ENCODE results near the gene EIF3F. TPM values are rescaled to one million over a fixed set of nuclear protein-coding genes. Genes with fewer than 3 reads are reported as not detected.
A peak's percentile ranks its signal among the peaks of the same experiment; 100 is the strongest.

The EIF3F gene
- total and polyA plus RNA-seq, 9 of the 15 experiments (the other 6 are each of a cell fraction or from before 2014, with no cell fraction given) = 50.1 to 259 (median 135) TPM

DNA sequence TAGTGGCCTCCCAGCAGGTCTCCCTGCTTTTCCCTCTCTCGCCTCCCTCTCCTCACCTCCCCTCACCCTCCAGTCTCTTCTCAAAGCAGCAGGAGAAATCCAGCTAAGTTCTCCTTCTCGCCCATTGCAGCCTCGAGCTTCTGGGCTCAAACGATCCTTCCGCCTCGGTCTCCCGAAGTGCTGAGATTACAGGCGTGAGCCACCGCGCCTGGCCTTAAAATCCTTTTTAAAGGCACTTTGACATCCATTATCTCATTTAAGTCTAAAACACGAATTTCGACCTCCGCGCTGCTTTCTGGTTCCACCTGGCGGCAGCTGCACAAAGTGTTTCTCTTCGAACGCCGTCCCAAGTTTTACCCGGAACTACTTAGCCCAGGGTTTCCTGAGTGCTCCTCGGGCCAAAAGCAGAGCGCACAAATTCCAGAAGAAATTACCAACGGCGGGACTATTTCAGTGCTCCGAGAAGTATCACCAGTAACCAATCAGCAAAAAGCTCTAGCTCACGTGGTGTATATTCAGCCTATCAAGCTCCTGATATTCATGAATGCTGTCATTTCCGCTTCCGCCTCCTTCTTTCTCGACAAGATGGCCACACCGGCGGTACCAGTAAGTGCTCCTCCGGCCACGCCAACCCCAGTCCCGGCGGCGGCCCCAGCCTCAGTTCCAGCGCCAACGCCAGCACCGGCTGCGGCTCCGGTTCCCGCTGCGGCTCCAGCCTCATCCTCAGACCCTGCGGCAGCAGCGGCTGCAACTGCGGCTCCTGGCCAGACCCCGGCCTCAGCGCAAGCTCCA lies at the start of gene EIF3F (continued):
- TF ChIP-seq CREB1 (IDR thresholded peaks at IDR 0.05) (peak; percentile 56; the same call in 1 of the 2 replicates), CREB1 (CRISPR knock-in tag; IDR thresholded peaks at IDR 0.05) (peak; percentile 65; the same call in 1 of the 2 replicates), ZNF445 (CRISPR knock-in tag; IDR thresholded peaks at IDR 0.05; ENCODE audit: low read depth) (no peak), ZNF165 (CRISPR knock-in tag; IDR thresholded peaks at IDR 0.05; ENCODE audit: borderline replicate concordance) (no peak), MBD2 (IDR thresholded peaks at IDR 0.05; ENCODE audit: borderline replicate concordance, low read depth) (peak; percentile 73), NCOA1 (IDR thresholded peaks at IDR 0.05; ENCODE audit: low read depth) (peak; percentile 98), CUX1 (CRISPR knock-in tag; IDR thresholded peaks at IDR 0.05) (no peak), SRF (CRISPR knock-in tag; IDR thresholded peaks at IDR 0.05) (peak in 1 of 2 experiments; percentile 63; a peak in 1 of 4 replicates), NR3C1 (CRISPR knock-in tag; IDR thresholded peaks at IDR 0.05) (no peak), FOXK2 (conservative IDR thresholded peaks at IDR 0.05 in 1 of 2, IDR thresholded peaks at IDR 0.05 in 1 of 2; ENCODE audit: low read depth in 2 of 2) (peak; percentile 90 to 91)
- TF ChIP-seq, protein P1, sequence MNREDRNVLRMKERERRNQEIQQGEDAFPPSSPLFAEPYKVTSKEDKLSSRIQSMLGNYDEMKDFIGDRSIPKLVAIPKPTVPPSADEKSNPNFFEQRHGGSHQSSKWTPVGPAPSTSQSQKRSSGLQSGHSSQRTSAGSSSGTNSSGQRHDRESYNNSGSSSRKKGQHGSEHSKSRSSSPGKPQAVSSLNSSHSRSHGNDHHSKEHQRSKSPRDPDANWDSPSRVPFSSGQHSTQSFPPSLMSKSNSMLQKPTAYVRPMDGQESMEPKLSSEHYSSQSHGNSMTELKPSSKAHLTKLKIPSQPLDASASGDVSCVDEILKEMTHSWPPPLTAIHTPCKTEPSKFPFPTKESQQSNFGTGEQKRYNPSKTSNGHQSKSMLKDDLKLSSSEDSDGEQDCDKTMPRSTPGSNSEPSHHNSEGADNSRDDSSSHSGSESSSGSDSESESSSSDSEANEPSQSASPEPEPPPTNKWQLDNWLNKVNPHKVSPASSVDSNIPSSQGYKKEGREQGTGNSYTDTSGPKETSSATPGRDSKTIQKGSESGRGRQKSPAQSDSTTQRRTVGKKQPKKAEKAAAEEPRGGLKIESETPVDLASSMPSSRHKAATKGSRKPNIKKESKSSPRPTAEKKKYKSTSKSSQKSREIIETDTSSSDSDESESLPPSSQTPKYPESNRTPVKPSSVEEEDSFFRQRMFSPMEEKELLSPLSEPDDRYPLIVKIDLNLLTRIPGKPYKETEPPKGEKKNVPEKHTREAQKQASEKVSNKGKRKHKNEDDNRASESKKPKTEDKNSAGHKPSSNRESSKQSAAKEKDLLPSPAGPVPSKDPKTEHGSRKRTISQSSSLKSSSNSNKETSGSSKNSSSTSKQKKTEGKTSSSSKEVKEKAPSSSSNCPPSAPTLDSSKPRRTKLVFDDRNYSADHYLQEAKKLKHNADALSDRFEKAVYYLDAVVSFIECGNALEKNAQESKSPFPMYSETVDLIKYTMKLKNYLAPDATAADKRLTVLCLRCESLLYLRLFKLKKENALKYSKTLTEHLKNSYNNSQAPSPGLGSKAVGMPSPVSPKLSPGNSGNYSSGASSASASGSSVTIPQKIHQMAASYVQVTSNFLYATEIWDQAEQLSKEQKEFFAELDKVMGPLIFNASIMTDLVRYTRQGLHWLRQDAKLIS (CRISPR knock-in tag; IDR thresholded peaks at IDR 0.05) = no peak; the same call in 1 of the 2 replicates
- TF ChIP-seq, protein P2, sequence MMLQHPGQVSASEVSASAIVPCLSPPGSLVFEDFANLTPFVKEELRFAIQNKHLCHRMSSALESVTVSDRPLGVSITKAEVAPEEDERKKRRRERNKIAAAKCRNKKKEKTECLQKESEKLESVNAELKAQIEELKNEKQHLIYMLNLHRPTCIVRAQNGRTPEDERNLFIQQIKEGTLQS (IDR thresholded peaks at IDR 0.05) = peak; percentile 86
- TF ChIP-seq, protein P2 (CRISPR knock-in tag; conservative IDR thresholded peaks at IDR 0.05) = peak; percentile 41; the same call in 1 of the 2 replicates
- TF ChIP-seq, protein P3, sequence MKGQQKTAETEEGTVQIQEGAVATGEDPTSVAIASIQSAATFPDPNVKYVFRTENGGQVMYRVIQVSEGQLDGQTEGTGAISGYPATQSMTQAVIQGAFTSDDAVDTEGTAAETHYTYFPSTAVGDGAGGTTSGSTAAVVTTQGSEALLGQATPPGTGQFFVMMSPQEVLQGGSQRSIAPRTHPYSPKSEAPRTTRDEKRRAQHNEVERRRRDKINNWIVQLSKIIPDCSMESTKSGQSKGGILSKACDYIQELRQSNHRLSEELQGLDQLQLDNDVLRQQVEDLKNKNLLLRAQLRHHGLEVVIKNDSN (CRISPR knock-in tag; IDR thresholded peaks at IDR 0.05) = peak; percentile 96
- TF ChIP-seq, protein P4, sequence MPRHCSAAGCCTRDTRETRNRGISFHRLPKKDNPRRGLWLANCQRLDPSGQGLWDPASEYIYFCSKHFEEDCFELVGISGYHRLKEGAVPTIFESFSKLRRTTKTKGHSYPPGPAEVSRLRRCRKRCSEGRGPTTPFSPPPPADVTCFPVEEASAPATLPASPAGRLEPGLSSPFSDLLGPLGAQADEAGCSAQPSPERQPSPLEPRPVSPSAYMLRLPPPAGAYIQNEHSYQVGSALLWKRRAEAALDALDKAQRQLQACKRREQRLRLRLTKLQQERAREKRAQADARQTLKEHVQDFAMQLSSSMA (CRISPR knock-in tag; IDR thresholded peaks at IDR 0.05) = no peak

Measured in K562 (cell line).